IMR-90 (cell line): ENCODE data around the gene PLXNA4. TPM values are rescaled to one million over a fixed set of nuclear protein-coding genes. Genes with fewer than 3 reads are reported as not detected.

Experiments used
- ATAC-seq: fragments of 200-7000 bp; cut with Tn5 transposase; 2 replicates; pipeline ENCODE4 v1.9.1; 2020; ENCODE audit warnings: low read depth, mild to moderate bottlenecking, moderate library complexity
- BruUV-seq: library from RNA; stranded (reverse); fragments of 400-500 nt; replicated peaks from 2 replicates; lab custom pipeline; 2021; lab: Mats Ljungman, UMichigan
- CTCF ChIA-PET: fragments of 300-600 bp; formaldehyde crosslinking; extraction: SDS; loops from one replicate; lab custom pipeline; 2021; ENCODE audit warnings: antibody characterized with exemption; lab: Yijun Ruan, JAX
- POLR2A ChIA-PET: fragments of 300-600 bp; sonication (Branson Sonifier 250); formaldehyde crosslinking; loops from one replicate; lab custom pipeline; 2022; ENCODE audit warnings: antibody characterized with exemption; ENCODE audit not compliant: unreplicated experiment; lab: Charles Lee
- DNase-seq: peaks from one replicate; pipeline ENCODE4 v3.0.0; 2013
- H2AFZ ChIP-seq: replicated peaks from 2 replicates; pipeline ENCODE3; 2013; ENCODE audit warnings: low read length, mild to moderate bottlenecking; ENCODE audit not compliant: poor library complexity
- H2AK5ac ChIP-seq: 2 replicates; pipeline ENCODE4 v1.6.1; 2013; ENCODE audit warnings: low read depth, low read length, inconsistent platforms
- H2AK9ac ChIP-seq: replicated peaks from 2 replicates; pipeline ENCODE3; 2013; ENCODE audit warnings: mild to moderate bottlenecking, low read depth, low read length, moderate library complexity; ENCODE audit not compliant: poor library complexity
- H2BK120ac ChIP-seq: 2 replicates; pipeline ENCODE4 v1.6.1; 2013; ENCODE audit warnings: low read depth, low read length, inconsistent platforms
- H2BK15ac ChIP-seq: 3 replicates; pipeline ENCODE4 v1.6.1; 2013; ENCODE audit warnings: low read depth, low read length, inconsistent platforms
- H2BK20ac ChIP-seq: 2 replicates; pipeline ENCODE4 v1.6.1; 2013; ENCODE audit warnings: low read depth, mild to moderate bottlenecking, inconsistent platforms, low read length, moderate library complexity
- H2BK5ac ChIP-seq: 2 replicates; pipeline ENCODE4 v1.6.1; 2013; ENCODE audit warnings: mild to moderate bottlenecking, low read depth, low read length, inconsistent platforms; ENCODE audit not compliant: poor library complexity, severe bottlenecking
- H3K14ac ChIP-seq: replicated peaks from 2 replicates; pipeline ENCODE4 v1.6.1; 2013; ENCODE audit warnings: low read depth, low read length, inconsistent platforms
- H3K18ac ChIP-seq: 2 replicates; pipeline ENCODE4 v1.6.1; 2013; ENCODE audit warnings: low read depth, low read length, control low read depth
- H3K23ac ChIP-seq: 2 replicates; pipeline ENCODE4 v1.6.1; 2013; ENCODE audit warnings: low read depth, low read length, inconsistent platforms
- H3K27ac ChIP-seq: 2 replicates; pipeline ENCODE4 v1.5.1; 2013; ENCODE audit warnings: mild to moderate bottlenecking, control low read depth, low read length; ENCODE audit not compliant: insufficient read depth
- H3K27me3 ChIP-seq: 2 replicates; pipeline ENCODE4 v1.6.1; 2013; ENCODE audit warnings: low read length; ENCODE audit not compliant: control insufficient read depth, insufficient read depth
- H3K36me3 ChIP-seq: 2 replicates; pipeline ENCODE4 v1.6.1; 2013; ENCODE audit warnings: low read length, mixed read lengths; ENCODE audit not compliant: control insufficient read depth, insufficient read depth
- H3K4ac ChIP-seq: 2 replicates; pipeline ENCODE4 v1.6.1; 2013; ENCODE audit warnings: low read depth, low read length, inconsistent platforms
- H3K4me1 ChIP-seq: 2 replicates; pipeline ENCODE4 v1.6.1; 2013; ENCODE audit warnings: low read length, mixed read lengths; ENCODE audit not compliant: control insufficient read depth, insufficient read depth
- H3K4me2 ChIP-seq: 2 replicates; pipeline ENCODE4 v1.6.1; 2013; ENCODE audit warnings: low read depth, mild to moderate bottlenecking, control low read depth, low read length, moderate library complexity
- H3K4me3 ChIP-seq: 2 replicates; pipeline ENCODE4 v1.5.1; 2013; ENCODE audit warnings: low read depth, mild to moderate bottlenecking, control low read depth, low read length, moderate library complexity; ENCODE audit not compliant: insufficient read depth
- H3K56ac ChIP-seq: 2 replicates; pipeline ENCODE4 v1.6.1; 2013; ENCODE audit warnings: low read length, inconsistent platforms; ENCODE audit not compliant: insufficient read depth; ENCODE audit errors: extremely low read depth
- H3K79me1 ChIP-seq, 2 experiments: 2 replicates each; pipeline ENCODE4 v1.6.1; 2013; ENCODE audit warnings: low read length in 2 of 2, inconsistent platforms in 1 of 2, low read depth in 1 of 2
- H3K9ac ChIP-seq: 2 replicates; pipeline ENCODE4 v1.6.1; 2013; ENCODE audit warnings: low read depth, low read length, control low read depth
- H3K9me1 ChIP-seq: 2 replicates; pipeline ENCODE4 v1.6.1; 2013; ENCODE audit warnings: low read length, inconsistent platforms; ENCODE audit not compliant: insufficient read depth
- H3K9me3 ChIP-seq: 2 replicates; pipeline ENCODE4 v1.6.1; 2013; ENCODE audit warnings: low read length; ENCODE audit not compliant: control insufficient read depth, insufficient read depth
- H4K20me1 ChIP-seq: 2 replicates; pipeline ENCODE4 v1.6.1; 2013; ENCODE audit warnings: low read length, inconsistent platforms; ENCODE audit not compliant: insufficient read depth
- H4K5ac ChIP-seq: 2 replicates; pipeline ENCODE4 v1.6.1; 2013; ENCODE audit warnings: mild to moderate bottlenecking, low read depth, low read length, control low read depth
- H4K8ac ChIP-seq, 2 experiments: 2 replicates each; pipeline ENCODE4 v1.6.1; 2013; ENCODE audit warnings: low read depth in 2 of 2, low read length in 2 of 2, control low read depth in 1 of 2, inconsistent platforms in 1 of 2
- H4K91ac ChIP-seq: 2 replicates; pipeline ENCODE4 v1.6.1; 2013; ENCODE audit warnings: low read depth, low read length, inconsistent platforms; ENCODE audit not compliant: insufficient read depth
- CEBPB ChIP-seq: IDR thresholded peaks from 2 replicates; pipeline ENCODE4 v1.6.1; 2012; ENCODE audit warnings: low read depth, low read length, improper control_type of control experiment
- CHD1 ChIP-seq: IDR thresholded peaks from 2 replicates; pipeline ENCODE4 v1.6.1; 2012; ENCODE audit warnings: low read depth, low read length, improper control_type of control experiment
- MAFK ChIP-seq: IDR thresholded peaks from 2 replicates; pipeline ENCODE4 v1.6.1; 2012; ENCODE audit warnings: low read depth, low read length, improper control_type of control experiment
- MAZ ChIP-seq: IDR thresholded peaks from 2 replicates; pipeline ENCODE4 v1.6.1; 2012; ENCODE audit warnings: low read depth, mild to moderate bottlenecking, low read length, improper control_type of control experiment, moderate library complexity, borderline replicate concordance
- MXI1 ChIP-seq: IDR thresholded peaks from 2 replicates; pipeline ENCODE4 v1.6.1; 2012; ENCODE audit warnings: low read depth, mild to moderate bottlenecking, low read length, moderate library complexity, borderline replicate concordance
- RFX5 ChIP-seq: IDR thresholded peaks from 2 replicates; pipeline ENCODE4 v1.8.0; 2012; ENCODE audit warnings: low read depth, mild to moderate bottlenecking, low read length, moderate library complexity
- WGBS, 2 experiments: methylation state at CpG; one replicate each; pipeline versions ENCODE4 v1.1.5 to v1.1.7; 2013; ENCODE audit warnings: missing lambda C conversion rate in 2 of 2; ENCODE audit not compliant: insufficient read length in 1 of 2; ENCODE audit errors: extremely low coverage in 2 of 2; 5-methylcytosine and 5-hydroxymethylcytosine counted together
- dilution Hi-C: fragments of 300-500 bp; cut with HindIII; formaldehyde crosslinking; loops from one replicate; pipeline ENCODE4 v1.14.3; 2018; ENCODE audit warnings: low sequenced_read_pairs; ENCODE audit not compliant: unreplicated experiment
- in situ Hi-C: fragments of 300-500 bp; cut with MboI; formaldehyde crosslinking; loops from 3 replicates; pipeline ENCODE4 v1.14.3; 2019; ENCODE audit warnings: low sequenced_read_pairs, inconsistent platforms, mixed read lengths
- intact Hi-C: fragments of 100-400 bp; cut with micrococcal nuclease; formaldehyde crosslinking; loops from 2 replicates; pipeline ENCODE4 v1.10.0; 2022
- polyA plus RNA-seq, 3 experiments: library from polyadenylated mRNA; depleted of rRNA; stranded (reverse); fragments of >200 nt; gene quantifications; 2 replicates each; pipeline ENCODE4 v1.2.3, GENCODE V29; 2012; ENCODE audit warnings: low replicate concordance in 1 of 3
- total RNA-seq: library from RNA; depleted of rRNA; stranded (reverse); fragments of >200 nt; gene quantifications from 2 replicates; pipeline ENCODE4 v1.2.3, GENCODE V29; 2012
- TF ChIP-seq, protein P1 (sequence below): conservative IDR thresholded peaks from 2 replicates; pipeline ENCODE4 v1.5.1; 2012; ENCODE audit warnings: mild to moderate bottlenecking, low read depth, low read length, improper control_type of control experiment
- TF ChIP-seq, protein P2 (sequence below): fragments of 150-350 bp; IDR thresholded peaks from 2 replicates; pipeline ENCODE4 v1.6.1; 2017; ENCODE audit warnings: mild to moderate bottlenecking, antibody characterized with exemption, low read length, low read depth

The PLXNA4 gene
- total and polyA plus RNA-seq, 2 of the 4 experiments (the other 2 are of a cell fraction): under 0.01 TPM

DNA sequence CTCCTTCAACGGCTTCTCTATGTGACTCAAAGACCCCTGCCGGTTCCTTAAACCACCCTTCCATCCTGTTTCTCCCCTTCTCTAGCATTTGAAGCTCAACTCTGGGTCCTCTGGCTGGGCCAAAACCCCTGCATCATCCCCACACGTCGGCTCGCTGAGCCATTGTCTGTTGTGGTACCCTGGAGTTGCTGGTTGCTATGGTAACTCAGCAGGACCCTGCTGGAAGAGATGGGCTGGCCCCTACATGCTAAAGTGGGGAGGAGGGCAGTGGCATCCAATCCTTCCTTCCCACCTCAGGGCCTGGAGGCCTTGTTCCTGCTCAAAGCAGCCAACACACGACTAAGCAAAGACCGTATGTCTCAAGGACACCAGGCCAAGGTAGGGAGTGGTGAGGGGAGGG is 452.5 kb downstream of the PLXNA4 start:
- H3K4ac ChIP-seq: no peak overlapping the region
- no peaks in the 10 kb centered on the region for H4K20me1 ChIP-seq
- H3K18ac ChIP-seq: no peak overlapping the region
- H3K27ac ChIP-seq: no peak overlapping the region
- H2BK5ac ChIP-seq: no peak overlapping the region
- no peak overlapping the region for H3K4me2 ChIP-seq
- CTCF ChIA-PET: no interaction called here
- DNase-seq: no peak
- H3K79me1 ChIP-seq: no peaks in the 10 kb centered on the region
- no peak for ATAC-seq
- H2BK20ac ChIP-seq: no peak overlapping the region
- TF ChIP-seq MXI1 (no peak), MAFK (no peak), MAZ (no peak), RFX5 (no peak), CHD1 (no peak), CEBPB (no peak)
- TF ChIP-seq, protein P1, sequence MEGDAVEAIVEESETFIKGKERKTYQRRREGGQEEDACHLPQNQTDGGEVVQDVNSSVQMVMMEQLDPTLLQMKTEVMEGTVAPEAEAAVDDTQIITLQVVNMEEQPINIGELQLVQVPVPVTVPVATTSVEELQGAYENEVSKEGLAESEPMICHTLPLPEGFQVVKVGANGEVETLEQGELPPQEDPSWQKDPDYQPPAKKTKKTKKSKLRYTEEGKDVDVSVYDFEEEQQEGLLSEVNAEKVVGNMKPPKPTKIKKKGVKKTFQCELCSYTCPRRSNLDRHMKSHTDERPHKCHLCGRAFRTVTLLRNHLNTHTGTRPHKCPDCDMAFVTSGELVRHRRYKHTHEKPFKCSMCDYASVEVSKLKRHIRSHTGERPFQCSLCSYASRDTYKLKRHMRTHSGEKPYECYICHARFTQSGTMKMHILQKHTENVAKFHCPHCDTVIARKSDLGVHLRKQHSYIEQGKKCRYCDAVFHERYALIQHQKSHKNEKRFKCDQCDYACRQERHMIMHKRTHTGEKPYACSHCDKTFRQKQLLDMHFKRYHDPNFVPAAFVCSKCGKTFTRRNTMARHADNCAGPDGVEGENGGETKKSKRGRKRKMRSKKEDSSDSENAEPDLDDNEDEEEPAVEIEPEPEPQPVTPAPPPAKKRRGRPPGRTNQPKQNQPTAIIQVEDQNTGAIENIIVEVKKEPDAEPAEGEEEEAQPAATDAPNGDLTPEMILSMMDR: no peak
- TF ChIP-seq, protein P2, sequence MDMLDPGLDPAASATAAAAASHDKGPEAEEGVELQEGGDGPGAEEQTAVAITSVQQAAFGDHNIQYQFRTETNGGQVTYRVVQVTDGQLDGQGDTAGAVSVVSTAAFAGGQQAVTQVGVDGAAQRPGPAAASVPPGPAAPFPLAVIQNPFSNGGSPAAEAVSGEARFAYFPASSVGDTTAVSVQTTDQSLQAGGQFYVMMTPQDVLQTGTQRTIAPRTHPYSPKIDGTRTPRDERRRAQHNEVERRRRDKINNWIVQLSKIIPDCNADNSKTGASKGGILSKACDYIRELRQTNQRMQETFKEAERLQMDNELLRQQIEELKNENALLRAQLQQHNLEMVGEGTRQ: no peak
- H4K5ac ChIP-seq: no peak overlapping the region
- POLR2A ChIA-PET: no interaction called here
- 0% methylated on average over 1 of the region's 7 CpGs; no CpG with 5 or more reads in 1 of the 2 experiments for WGBS, 2 experiments
- H3K23ac ChIP-seq: no peak overlapping the region
- H3K9me1 ChIP-seq: no peaks in the 10 kb centered on the region
- no peak overlapping the region for H2AFZ ChIP-seq
- no peaks in the 10 kb centered on the region for H3K9me3 ChIP-seq
- in situ Hi-C loops (no loop called here), dilution Hi-C loops (no loop called here), intact Hi-C loops (no loop called here)
- H2BK120ac ChIP-seq: no peak overlapping the region
- H2BK15ac ChIP-seq: no peak overlapping the region
- no peak overlapping the region for H4K8ac ChIP-seq
- H2AK9ac ChIP-seq: no peak overlapping the region
- no peaks in the 10 kb centered on the region for H3K4me1 ChIP-seq
- BruUV-seq: no TSS peak
- H3K9ac ChIP-seq: no peak overlapping the region
- H2AK5ac ChIP-seq: no peak overlapping the region
- H3K14ac ChIP-seq: no peak overlapping the region
- H3K36me3 ChIP-seq: no peaks in the 10 kb centered on the region
- no peaks in the 10 kb centered on the region; the same call in 1 of the 2 replicates for H3K27me3 ChIP-seq
- H4K91ac ChIP-seq: no peak overlapping the region
- no peak overlapping the region for H3K4me3 ChIP-seq
- H3K56ac ChIP-seq: no peak overlapping the region
